Gastroesophageal sphincter (tissue), 3 donors: ENCODE results near the gene NAALAD2.
"Not testable (repeated sequence)": the region's sequence is repeated elsewhere in the genome, so short reads cannot be mapped to it uniquely, and the experiment has no call there.

Experiments used
- CTCF ChIP-seq, 4 experiments: fragments of 200-600 bp in 2 of 4; fragments of 450-650 bp in 2 of 4; sonication (generic) in 1 of 4; IDR thresholded peaks; one replicate each; pipeline ENCODE4 v1.5.1; 2017 to 2019; ENCODE audit warnings: antibody characterized with exemption in 4 of 4, mild to moderate bottlenecking in 2 of 4, moderate library complexity in 2 of 4
- POLR2A ChIP-seq, 2 donors: fragments of 450-650 bp; IDR thresholded peaks; one replicate each; pipeline ENCODE4 v1.6.1; 2017; ENCODE audit warnings: antibody characterized with exemption in 2 of 2, mild to moderate bottlenecking in 2 of 2, moderate library complexity in 1 of 2

- not testable (repeated sequence) for TF ChIP-seq CTCF, POLR2A (IDR thresholded peaks at IDR 0.05)
Measured at GRCh38 chr11:90239967-90240636, 105.6 kb downstream of the NAALAD2 start.
